Fibroblast of lung (primary cell): ENCODE measurements around the gene SNX33. TPM values are rescaled to one million over a fixed set of nuclear protein-coding genes. Genes with fewer than 3 reads are reported as not detected.

Experiments used
- DNase-seq, 2 donors: peaks; one replicate each; pipeline versions ENCODE4 v3.0.0 to v3.0.0-alpha.2; 2010; ENCODE audit warnings: low read depth in 2 of 2
- H2AFZ ChIP-seq: 2 replicates; pipeline ENCODE4 v1.5.1; 2012; ENCODE audit warnings: low read length, control low read depth, inconsistent platforms
- H3K27ac ChIP-seq: 2 replicates; pipeline ENCODE4 v1.5.1; 2011; ENCODE audit warnings: low read length, control low read depth; ENCODE audit not compliant: insufficient read depth
- H3K27me3 ChIP-seq: 2 replicates; pipeline ENCODE4 v1.5.1; 2011; ENCODE audit warnings: mild to moderate bottlenecking, low read length; ENCODE audit not compliant: control insufficient read depth, insufficient read depth
- H3K36me3 ChIP-seq: 2 replicates; pipeline ENCODE4 v1.5.1; 2011; ENCODE audit warnings: low read length; ENCODE audit not compliant: control insufficient read depth, insufficient read depth
- H3K4me1 ChIP-seq: 2 replicates; pipeline ENCODE4 v1.5.1; 2011; ENCODE audit warnings: low read length; ENCODE audit not compliant: control insufficient read depth, insufficient read depth; ENCODE audit errors: extremely low read depth
- H3K4me2 ChIP-seq: 2 replicates; pipeline ENCODE4 v1.5.1; 2011; ENCODE audit warnings: low read length, control low read depth; ENCODE audit not compliant: insufficient read depth; ENCODE audit errors: extremely low read depth
- H3K4me3 ChIP-seq, 4 experiments: fragments of 200-600 bp in 1 of 4; sonication (generic) in 1 of 4; replicated peaks in 1 of 4; 2 replicates each; pipeline ENCODE4 v1.5.1; 2011 to 2016; ENCODE audit warnings: low read length in 4 of 4, low read depth in 3 of 4, mild to moderate bottlenecking in 3 of 4, control low read depth in 2 of 4, inconsistent platforms in 1 of 4, mixed read lengths in 1 of 4; ENCODE audit not compliant: insufficient read depth in 1 of 4; ENCODE audit errors: control extremely low read depth in 1 of 4
- H3K79me2 ChIP-seq: 2 replicates; pipeline ENCODE4 v1.5.1; 2012; ENCODE audit warnings: mild to moderate bottlenecking, low read length, inconsistent platforms; ENCODE audit not compliant: control insufficient read depth, insufficient read depth
- H3K9ac ChIP-seq: 2 replicates; pipeline ENCODE4 v1.5.1; 2011; ENCODE audit warnings: mild to moderate bottlenecking, low read length, control low read depth; ENCODE audit not compliant: insufficient read depth
- H3K9me3 ChIP-seq: 2 replicates; pipeline ENCODE4 v1.5.1; 2012; ENCODE audit warnings: low read depth, low read length; ENCODE audit not compliant: control insufficient read depth, insufficient read depth
- H4K20me1 ChIP-seq: 2 replicates; pipeline ENCODE4 v1.5.1; 2011; ENCODE audit warnings: low read length; ENCODE audit not compliant: control insufficient read depth, insufficient read depth; ENCODE audit errors: extremely low read depth
- EZH2 ChIP-seq: IDR thresholded peaks from 2 replicates; pipeline ENCODE4 v1.5.1; 2012; ENCODE audit warnings: low read length, control low read depth, mild to moderate bottlenecking; ENCODE audit errors: missing control alignments
- polyA plus RNA-seq, 2 donors: library from polyadenylated mRNA; depleted of rRNA in 1 of 2; stranded (reverse) in 1 of 2; unstranded in 1 of 2; fragments of >200 nt; gene quantifications; 2 replicates each; pipeline ENCODE4 v1.2.1, GENCODE V29; 2011 to 2012; ENCODE audit warnings: missing spikeins in 1 of 2
- total RNA-seq: library from RNA; depleted of rRNA; stranded (reverse); fragments of >200 nt; gene quantifications from 2 replicates; pipeline ENCODE4 v1.2.1, GENCODE V29; 2014
- TF ChIP-seq, protein P1 (sequence below), 2 donors: IDR thresholded peaks in 1 of 2; conservative IDR thresholded peaks in 1 of 2; 1 replicate in 1 of 2; 2 replicates in 1 of 2; pipeline ENCODE4 v1.5.1; 2011 to 2012; ENCODE audit warnings: low read length in 2 of 2, control low read depth in 1 of 2, inconsistent platforms in 1 of 2, low read depth in 1 of 2, mild to moderate bottlenecking in 1 of 2

The SNX33 gene
- total and polyA plus RNA-seq, 2 donors (not counting 1 experiment from before 2014, with no cell fraction given), result 17.5 to 24.6 TPM

DNA sequence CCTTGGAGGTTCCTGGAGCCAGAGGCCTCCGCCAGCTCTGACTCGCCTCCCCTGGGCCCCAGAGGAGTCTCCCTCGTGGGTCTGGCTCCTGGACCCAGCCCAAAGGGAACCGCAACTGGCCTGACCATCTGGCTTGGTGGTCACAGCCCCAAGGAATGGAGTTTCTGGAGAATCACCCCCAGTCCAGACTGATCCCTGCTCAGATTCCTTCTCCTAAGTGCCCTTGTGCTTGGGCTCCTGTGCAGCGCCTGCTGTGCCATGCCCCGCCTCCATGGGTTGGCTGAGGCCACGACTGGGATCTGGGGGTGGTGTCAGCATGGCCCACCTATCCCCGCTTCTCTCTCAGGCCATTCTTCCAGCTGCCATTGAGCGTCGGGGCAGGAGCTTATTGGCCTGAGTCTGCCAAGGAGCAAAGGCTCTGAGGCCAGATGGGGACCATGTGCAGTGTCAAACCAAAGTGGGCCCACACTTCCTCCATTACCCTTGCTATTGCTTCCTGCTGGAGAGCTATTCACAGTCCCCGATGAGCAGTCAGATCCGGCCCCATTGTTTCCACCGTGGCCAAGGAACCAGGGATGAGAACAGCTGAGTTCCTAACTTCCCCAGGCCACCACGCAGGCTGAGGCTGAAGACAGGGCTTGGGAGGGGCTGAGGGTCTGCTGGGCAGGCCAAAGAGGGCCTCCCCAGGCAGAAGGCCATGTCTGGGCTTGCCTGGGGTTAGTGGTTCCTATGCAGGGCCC lies 46.0 kb downstream of the SNX33 start:
- peak; percentile 65 to 84 for DNase-seq
- Histone ChIP-seq H3K36me3 (peaks cover 13% of the 10 kb centered on the region), H3K4me2 (peak overlapping the region; percentile 59), H3K79me2 (peaks cover 4% of the 10 kb centered on the region), H3K4me3 (no peak overlapping the region), H3K27ac (peak overlapping the region; percentile 97), H3K27me3 (no peaks in the 10 kb centered on the region), H3K9me3 (no peaks in the 10 kb centered on the region), H4K20me1 (no peaks in the 10 kb centered on the region), H3K9ac (peak overlapping the region; percentile 69), H3K4me1 (peaks cover 40% of the 10 kb centered on the region), H2AFZ (no peak overlapping the region)
- TF ChIP-seq, protein P1, sequence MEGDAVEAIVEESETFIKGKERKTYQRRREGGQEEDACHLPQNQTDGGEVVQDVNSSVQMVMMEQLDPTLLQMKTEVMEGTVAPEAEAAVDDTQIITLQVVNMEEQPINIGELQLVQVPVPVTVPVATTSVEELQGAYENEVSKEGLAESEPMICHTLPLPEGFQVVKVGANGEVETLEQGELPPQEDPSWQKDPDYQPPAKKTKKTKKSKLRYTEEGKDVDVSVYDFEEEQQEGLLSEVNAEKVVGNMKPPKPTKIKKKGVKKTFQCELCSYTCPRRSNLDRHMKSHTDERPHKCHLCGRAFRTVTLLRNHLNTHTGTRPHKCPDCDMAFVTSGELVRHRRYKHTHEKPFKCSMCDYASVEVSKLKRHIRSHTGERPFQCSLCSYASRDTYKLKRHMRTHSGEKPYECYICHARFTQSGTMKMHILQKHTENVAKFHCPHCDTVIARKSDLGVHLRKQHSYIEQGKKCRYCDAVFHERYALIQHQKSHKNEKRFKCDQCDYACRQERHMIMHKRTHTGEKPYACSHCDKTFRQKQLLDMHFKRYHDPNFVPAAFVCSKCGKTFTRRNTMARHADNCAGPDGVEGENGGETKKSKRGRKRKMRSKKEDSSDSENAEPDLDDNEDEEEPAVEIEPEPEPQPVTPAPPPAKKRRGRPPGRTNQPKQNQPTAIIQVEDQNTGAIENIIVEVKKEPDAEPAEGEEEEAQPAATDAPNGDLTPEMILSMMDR (conservative IDR thresholded peaks at IDR 0.05 in 1 of 2, IDR thresholded peaks at IDR 0.05 in 1 of 2; ENCODE audit: low read depth in 1 of 2, low read length in 2 of 2), result no peak
- TF ChIP-seq EZH2, result no peak

DNA sequence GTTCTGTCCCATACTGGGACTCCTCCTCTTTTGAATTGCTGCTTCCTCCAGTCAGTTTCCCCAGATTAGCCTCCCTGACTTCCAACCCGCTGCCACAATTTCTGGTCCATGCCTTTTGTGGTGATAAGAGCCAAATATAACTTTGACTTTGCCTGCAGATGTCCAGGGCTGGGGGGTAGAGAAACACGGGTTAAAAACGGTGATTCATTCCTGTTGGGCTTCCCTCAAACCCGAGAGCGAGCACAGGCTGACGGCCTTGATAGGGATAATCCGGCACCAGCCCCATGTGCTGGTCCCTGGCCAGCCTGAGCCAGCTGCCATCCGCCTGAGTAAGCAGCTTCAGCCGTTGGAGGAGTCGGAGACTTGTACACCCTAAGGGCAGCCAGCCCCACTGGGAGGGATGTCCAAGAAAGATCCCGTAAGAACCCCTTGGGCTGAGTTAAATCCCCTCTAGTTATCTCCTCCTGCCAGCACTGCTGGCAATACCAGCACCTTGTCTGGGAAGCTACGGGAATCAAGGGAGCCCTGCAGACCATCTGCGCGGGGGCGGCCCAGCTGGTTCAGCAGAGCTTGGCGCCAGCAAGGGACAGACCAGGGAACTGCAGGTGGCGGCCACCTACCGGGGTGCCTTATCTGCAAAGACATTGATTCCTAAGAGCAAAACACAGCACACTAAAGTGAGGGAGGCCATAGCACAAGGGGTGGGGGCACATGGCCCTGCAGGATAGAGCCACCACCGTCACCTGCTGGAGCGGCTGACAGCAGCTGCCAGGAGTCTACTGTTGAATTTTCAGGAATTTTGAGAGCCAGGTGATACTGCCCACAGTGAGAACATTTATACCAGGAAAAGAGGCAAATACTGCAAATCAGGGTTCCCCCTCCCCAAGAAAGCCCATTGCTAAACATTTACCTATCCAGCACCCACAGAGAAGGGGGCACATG lies 46.8 kb downstream of the SNX33 start:
- Histone ChIP-seq H3K9me3 (no peaks in the 10 kb centered on the region), H3K79me2 (peaks cover 6% of the 10 kb centered on the region), H3K27me3 (no peaks in the 10 kb centered on the region), H3K9ac (peak overlapping the region; percentile 69), H2AFZ (no peak overlapping the region), H3K4me2 (peak overlapping the region; percentile 59), H3K27ac (peak overlapping the region; percentile 97), H3K36me3 (peaks cover 9% of the 10 kb centered on the region), H3K4me1 (peaks cover 43% of the 10 kb centered on the region), H4K20me1 (no peaks in the 10 kb centered on the region), H3K4me3 (no peak overlapping the region)
- DNase-seq, result peak; percentile 98 to 99
- TF ChIP-seq, protein P1 (conservative IDR thresholded peaks at IDR 0.05 in 1 of 2, IDR thresholded peaks at IDR 0.05 in 1 of 2; ENCODE audit: low read depth in 1 of 2, low read length in 2 of 2), result peak; percentile 27 to 35
- TF ChIP-seq EZH2, result no peak

DNA sequence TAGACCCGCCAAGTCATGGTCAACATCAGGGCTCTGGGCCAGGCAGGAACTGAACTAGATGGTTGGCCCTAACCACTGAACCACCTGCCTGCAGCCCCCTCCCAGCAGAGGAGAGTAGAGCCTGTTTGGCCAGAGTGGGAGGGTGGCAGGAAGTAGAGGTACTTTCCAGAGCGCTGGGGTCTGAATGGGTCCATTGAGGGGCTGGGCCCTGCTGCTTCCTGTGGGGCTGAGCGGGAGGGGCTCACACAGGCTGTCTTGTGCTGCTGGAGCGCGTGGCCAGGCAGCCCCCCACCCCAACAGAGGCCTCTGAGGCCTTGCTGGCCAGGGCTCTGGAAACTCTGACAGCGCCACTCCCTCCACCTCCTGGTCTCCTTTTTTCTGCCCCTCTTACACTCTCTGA lies 47.5 kb downstream of the SNX33 start:
- H3K79me2 ChIP-seq, result peaks cover 6% of the 10 kb centered on the region
- peaks cover 5% of the 10 kb centered on the region for H3K36me3 ChIP-seq
- H2AFZ ChIP-seq, result no peak overlapping the region
- no peaks in the 10 kb centered on the region for H3K9me3 ChIP-seq
- H3K4me1 ChIP-seq, result peaks cover 46% of the 10 kb centered on the region
- no peaks in the 10 kb centered on the region for H3K27me3 ChIP-seq
- H3K4me3 ChIP-seq, result no peak overlapping the region
- no peak for DNase-seq
- no peak overlapping the region for H3K9ac ChIP-seq
- H3K27ac ChIP-seq, result peak overlapping the region; percentile 97
- H3K4me2 ChIP-seq, result peak overlapping the region; percentile 25
- no peaks in the 10 kb centered on the region for H4K20me1 ChIP-seq
- no peak for TF ChIP-seq EZH2
- TF ChIP-seq, protein P1 (conservative IDR thresholded peaks at IDR 0.05 in 1 of 2, IDR thresholded peaks at IDR 0.05 in 1 of 2; ENCODE audit: low read depth in 1 of 2, low read length in 2 of 2), result no peak
